Measurements from ENCODE around the gene CDH3. TPM values are rescaled to one million over a fixed set of nuclear protein-coding genes. Genes with fewer than 3 reads are reported as not detected.

CDH3 gene
- total and polyA plus RNA-seq, 2 of the 13 experiments (the other 11 are each of a cell fraction or from before 2014, with no cell fraction given): 0.11 TPM; not detected in 1

GRCh38 chr16:68665501-68665900, 20.4 kb downstream of the CDH3 start:
- no peak for ATAC-seq
- Histone ChIP-seq H3K4me3 (replicated peaks in 1 of 3; ENCODE audit: insufficient read depth in 1 of 3, low read depth in 2 of 3, low read length in 3 of 3) (no peak overlapping the region), H3K4me2 (ENCODE audit: low read depth, low read length) (no peak overlapping the region), H2AFZ (ENCODE audit: low read length) (no peak overlapping the region), H3K9me3 (ENCODE audit: low read length) (no peaks in the 10 kb centered on the region), H3K36me3 (replicated peaks in 1 of 2; ENCODE audit: control insufficient read depth in 1 of 2, insufficient read depth in 2 of 2, low read length in 2 of 2) (no peaks in the 10 kb centered on the region), H3K9ac (ENCODE audit: insufficient read depth, low read depth, low read length) (no peak overlapping the region), H3K79me2 (ENCODE audit: insufficient read depth, low read length) (no peaks in the 10 kb centered on the region), H4K20me1 (ENCODE audit: insufficient read depth, low read length) (no peaks in the 10 kb centered on the region), H3K27ac (ENCODE audit: extremely low read length, insufficient read depth, low read length) (no peak overlapping the region), H3K27me3 (ENCODE audit: control insufficient read depth in 1 of 2, insufficient read depth in 2 of 2, low read length in 2 of 2) (peaks cover 0 to 6% of the 10 kb centered on the region in 2 experiments; a peak in 3 of 5 replicates), H3K4me1 (ENCODE audit: insufficient read depth, low read length) (no peaks in the 10 kb centered on the region)
- ChIA-PET CTCF (ENCODE audit: low intra/inter-chr PET ratio, low total read pairs) (no interaction called here), POLR2A (no interaction called here)
- in situ Hi-C loops (cut with HindIII; ENCODE audit: extremely low pct_ligation_motif_present, low pct_unique_long_range_greater_than_20kb): no loop called here
- DNase-seq (ENCODE audit: low spot score): no peak
- 0 out of 2 replicates have a peak, but pooled peaks have one; percentile 5 for TF ChIP-seq MAFF (IDR thresholded peaks at IDR 0.05; ENCODE audit: low read depth, low read length)
- TF ChIP-seq ZNF383 (CRISPR knock-in tag; IDR thresholded peaks at IDR 0.05; ENCODE audit: borderline replicate concordance): no peak
- no peak for TF ChIP-seq SAP130 (CRISPR knock-in tag; IDR thresholded peaks at IDR 0.05; ENCODE audit: low read depth)
- TF ChIP-seq ZNF740 (CRISPR knock-in tag; IDR thresholded peaks at IDR 0.05): no peak
- TF ChIP-seq ATF7 (IDR thresholded peaks at IDR 0.05): no peak
- no peak for TF ChIP-seq ATF7 (CRISPR knock-in tag; IDR thresholded peaks at IDR 0.05)
- TF ChIP-seq SUZ12 (IDR thresholded peaks at IDR 0.05; ENCODE audit: low read depth, low read length): no peak
- peak in 1 of 2 experiments; percentile 23; a peak in 1 of 4 replicates for TF ChIP-seq MAFK (conservative IDR thresholded peaks at IDR 0.05 in 1 of 2, IDR thresholded peaks at IDR 0.05 in 1 of 2; ENCODE audit: low read length in 2 of 2)
- no peak for TF ChIP-seq GRHL1 (CRISPR knock-in tag; conservative IDR thresholded peaks at IDR 0.05)
- no peak for TF ChIP-seq TEF (CRISPR knock-in tag; IDR thresholded peaks at IDR 0.05)
- TF ChIP-seq ZMYM3 (CRISPR knock-in tag; IDR thresholded peaks at IDR 0.05): no peak
- 30% methylated on average over 3 of the region's 5 CpGs for WGBS (ENCODE audit: low lambda C conversion rate)
- no peak for FAIRE-seq
- BruUV-seq (replicated peaks): no TSS peak
- intact Hi-C loops (cut with micrococcal nuclease; ENCODE audit: unreplicated experiment): no loop called here
